NT2/D1 (cell line): ENCODE data around the gene PDGFRA.

Experiments used
- DNase-seq: peaks from one replicate; pipeline ENCODE4 v3.0.0-alpha.2; 2011; ENCODE audit warnings: low read depth, low spot score
- H3K27me3 ChIP-seq: 2 replicates; pipeline ENCODE4 v1.6.0; 2011; ENCODE audit warnings: mild to moderate bottlenecking; ENCODE audit not compliant: insufficient read length, insufficient read depth
- H3K36me3 ChIP-seq: 2 replicates; pipeline ENCODE4 v1.6.1; 2011; ENCODE audit warnings: mild to moderate bottlenecking, low read length, mixed read lengths; ENCODE audit not compliant: insufficient read depth, insufficient read length
- H3K4me1 ChIP-seq: 2 replicates; pipeline ENCODE4 v1.5.1; 2011; ENCODE audit not compliant: insufficient read depth, insufficient read length
- H3K4me3 ChIP-seq: 2 replicates; pipeline ENCODE4 v1.5.1; 2011; ENCODE audit warnings: low read depth; ENCODE audit not compliant: insufficient read length
- H3K9ac ChIP-seq: 2 replicates; pipeline ENCODE4 v1.6.0; 2011; ENCODE audit warnings: low read depth; ENCODE audit not compliant: insufficient read length
- H3K9me3 ChIP-seq: 2 replicates; pipeline ENCODE4 v1.5.1; 2011; ENCODE audit warnings: mild to moderate bottlenecking, low read length; ENCODE audit not compliant: insufficient read depth
- SUZ12 ChIP-seq: IDR thresholded peaks from 2 replicates; pipeline ENCODE4 v1.6.1; 2011; ENCODE audit not compliant: insufficient read length, insufficient read depth; ENCODE audit errors: extremely low read depth
- YY1 ChIP-seq: IDR thresholded peaks from 2 replicates; pipeline ENCODE4 v1.6.1; 2011; ENCODE audit not compliant: insufficient read length, insufficient read depth
- ZNF274 ChIP-seq: IDR thresholded peaks from 2 replicates; pipeline ENCODE4 v1.6.1; 2011; ENCODE audit warnings: mild to moderate bottlenecking, low read depth, low read length

Gene PDGFRA

DNA sequence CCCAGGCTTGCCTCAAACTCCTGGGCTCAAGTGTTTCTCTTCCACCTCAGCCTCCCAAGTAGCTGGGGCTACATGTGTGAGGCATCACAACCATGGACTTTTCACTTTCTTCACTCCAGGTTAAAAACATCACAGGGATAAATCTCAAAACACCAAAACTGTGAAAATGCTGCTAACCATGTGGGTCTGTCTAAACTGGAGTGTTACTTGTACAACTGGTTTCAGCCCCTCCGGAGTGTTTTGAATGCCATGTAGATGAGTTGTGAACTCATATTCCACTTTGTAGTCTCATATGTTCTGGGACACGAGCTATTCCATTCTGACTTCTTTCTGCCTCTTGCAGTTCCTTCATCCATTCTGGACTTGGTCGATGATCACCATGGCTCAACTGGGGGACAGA, 43.0 kb downstream of the PDGFRA start:
- H3K27me3 ChIP-seq: peaks cover 62% of the 10 kb centered on the region
- TF ChIP-seq SUZ12: no peak
- no peak for TF ChIP-seq ZNF274
- no peak for TF ChIP-seq YY1
- no peak overlapping the region for H3K9ac ChIP-seq
- H3K4me1 ChIP-seq: no peaks in the 10 kb centered on the region
- H3K9me3 ChIP-seq: peaks cover 10% of the 10 kb centered on the region; the same call in 1 of the 2 replicates
- no peaks in the 10 kb centered on the region for H3K36me3 ChIP-seq
- H3K4me3 ChIP-seq: no peak overlapping the region
- no peak for DNase-seq

DNA sequence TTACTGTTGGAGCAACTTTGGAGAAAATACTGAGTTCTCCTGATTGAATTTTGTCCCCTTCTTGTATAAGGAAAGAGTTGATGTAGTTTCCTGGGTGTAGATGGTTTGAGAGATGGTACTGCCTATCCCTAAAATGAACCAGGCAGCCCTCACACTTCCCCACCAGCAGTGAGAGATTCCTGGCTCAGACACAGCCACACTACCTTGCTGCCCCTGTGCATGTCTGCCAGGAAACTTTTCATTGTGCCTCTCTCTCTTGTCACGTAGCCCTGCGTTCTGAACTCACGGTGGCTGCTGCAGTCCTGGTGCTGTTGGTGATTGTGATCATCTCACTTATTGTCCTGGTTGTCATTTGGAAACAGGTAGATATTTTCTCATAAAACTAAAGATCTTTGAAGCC, 45.2 kb downstream of the PDGFRA start:
- Histone ChIP-seq H3K9ac (no peak overlapping the region), H3K4me1 (no peaks in the 10 kb centered on the region), H3K9me3 (peaks cover 10% of the 10 kb centered on the region; the same call in 1 of the 2 replicates), H3K4me3 (no peak overlapping the region), H3K36me3 (no peaks in the 10 kb centered on the region), H3K27me3 (peaks cover 71% of the 10 kb centered on the region)
- no peak for DNase-seq
- no peak for TF ChIP-seq SUZ12
- no peak for TF ChIP-seq ZNF274
- TF ChIP-seq YY1: no peak

DNA sequence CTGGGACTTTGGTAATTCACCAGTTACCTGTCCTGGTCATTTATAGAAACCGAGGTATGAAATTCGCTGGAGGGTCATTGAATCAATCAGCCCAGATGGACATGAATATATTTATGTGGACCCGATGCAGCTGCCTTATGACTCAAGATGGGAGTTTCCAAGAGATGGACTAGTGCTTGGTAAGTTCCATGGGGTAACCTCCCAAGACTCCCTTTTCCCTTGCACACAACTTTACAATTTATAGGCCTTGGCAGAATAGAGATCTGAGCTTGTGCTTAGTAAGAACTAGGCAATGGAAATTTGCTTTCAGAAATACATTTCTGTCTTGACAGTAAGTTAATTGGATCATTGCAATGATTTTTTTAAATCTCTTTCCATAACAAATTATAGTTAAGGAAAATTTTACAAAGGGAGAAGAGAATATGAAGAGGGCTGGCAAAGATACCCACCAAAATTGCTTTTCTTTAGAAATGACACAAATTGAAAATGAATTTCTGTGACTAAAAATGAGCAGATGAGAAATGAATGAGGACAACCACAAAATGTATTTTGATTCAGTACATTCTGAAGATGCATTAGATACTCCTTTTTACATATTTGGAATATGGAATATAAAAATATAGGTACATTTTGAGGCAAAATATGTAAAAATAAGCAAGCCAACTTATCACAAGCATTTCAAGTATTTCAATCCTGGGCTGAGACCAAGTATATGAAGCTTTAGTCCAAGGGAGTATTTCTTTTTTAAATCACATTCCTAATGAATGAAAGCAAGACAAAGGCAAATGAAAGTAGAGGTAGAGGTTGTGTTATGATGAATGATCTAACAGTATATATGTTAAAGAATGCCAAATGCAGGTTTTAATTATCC, 45.9 kb downstream of the PDGFRA start:
- Histone ChIP-seq H3K27me3 (peaks cover 74% of the 10 kb centered on the region), H3K4me3 (no peak overlapping the region)

DNA sequence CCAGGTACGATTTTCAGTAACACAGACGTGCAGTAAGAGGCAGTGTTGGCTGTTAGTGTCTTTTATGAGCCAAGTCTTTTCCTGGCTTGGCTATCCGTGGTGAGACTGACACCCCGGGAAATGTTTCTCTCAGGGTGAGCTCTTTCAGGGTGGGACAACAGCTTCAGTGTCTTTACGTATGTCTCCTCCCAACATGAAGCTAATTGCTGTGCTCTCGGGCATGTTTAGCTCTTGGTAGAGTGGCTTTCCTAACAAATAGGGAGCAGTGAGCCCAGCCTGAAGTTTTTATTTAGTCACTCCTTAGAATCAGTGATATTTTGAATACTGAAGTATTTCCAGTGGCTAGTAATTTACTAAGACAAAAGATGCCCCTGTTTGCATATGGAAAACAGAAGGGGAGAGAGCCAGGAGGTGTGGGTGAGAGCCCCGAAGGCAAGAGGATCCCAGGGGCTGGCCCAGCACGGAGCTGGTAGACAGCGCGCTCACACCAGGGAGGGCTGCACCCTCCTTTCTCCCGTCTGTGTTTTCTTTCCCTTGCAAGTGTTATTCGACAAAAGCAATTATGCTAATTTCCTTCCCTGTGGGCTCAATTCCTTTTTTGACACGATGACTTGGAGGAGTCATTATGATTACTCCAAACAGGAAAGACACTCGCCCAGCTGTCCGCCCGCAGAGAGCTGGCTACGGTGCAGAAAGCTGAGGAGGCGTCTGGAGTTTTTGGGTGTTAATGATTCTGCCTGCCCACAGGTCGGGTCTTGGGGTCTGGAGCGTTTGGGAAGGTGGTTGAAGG, 47.7 kb downstream of the PDGFRA start:
- peak; percentile 15 for DNase-seq
- TF ChIP-seq ZNF274 (no peak), SUZ12 (no peak), YY1 (no peak)
- H3K4me1 ChIP-seq: no peaks in the 10 kb centered on the region
- no peak overlapping the region for H3K4me3 ChIP-seq
- peaks cover 69% of the 10 kb centered on the region for H3K27me3 ChIP-seq
- no peaks in the 10 kb centered on the region for H3K36me3 ChIP-seq
- no peak overlapping the region for H3K9ac ChIP-seq
- peaks cover 27% of the 10 kb centered on the region; the same call in 1 of the 2 replicates for H3K9me3 ChIP-seq

More for the DNA sequence above, 45.9 kb downstream of the PDGFRA start:
- H3K36me3 ChIP-seq: no peaks in the 10 kb centered on the region
- no peaks in the 10 kb centered on the region for H3K4me1 ChIP-seq
- H3K9me3 ChIP-seq: peaks cover 13% of the 10 kb centered on the region; the same call in 1 of the 2 replicates
- no peak overlapping the region for H3K9ac ChIP-seq
- DNase-seq: no peak
- TF ChIP-seq YY1: no peak
- TF ChIP-seq SUZ12: no peak
- no peak for TF ChIP-seq ZNF274

DNA sequence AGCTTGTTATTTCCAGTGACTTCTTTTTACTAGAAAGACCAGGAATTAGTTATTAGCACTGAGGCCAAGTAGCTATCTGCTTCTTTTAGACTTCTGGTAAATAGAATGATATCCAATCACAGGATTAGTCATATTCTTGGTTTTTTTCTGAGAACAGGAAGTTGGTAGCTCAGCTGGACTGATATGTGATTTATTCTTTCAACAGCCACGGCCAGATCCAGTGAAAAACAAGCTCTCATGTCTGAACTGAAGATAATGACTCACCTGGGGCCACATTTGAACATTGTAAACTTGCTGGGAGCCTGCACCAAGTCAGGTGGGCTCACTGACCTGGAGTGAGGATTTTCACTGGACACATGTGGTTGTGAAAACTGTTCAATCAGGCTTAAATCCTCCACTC, 48.6 kb downstream of the PDGFRA start:
- no peak for DNase-seq
- TF ChIP-seq YY1 (no peak), ZNF274 (no peak), SUZ12 (no peak)
- no peaks in the 10 kb centered on the region for H3K36me3 ChIP-seq
- H3K4me3 ChIP-seq: no peak overlapping the region
- H3K27me3 ChIP-seq: peaks cover 62% of the 10 kb centered on the region
- H3K4me1 ChIP-seq: no peaks in the 10 kb centered on the region
- H3K9me3 ChIP-seq: peaks cover 35% of the 10 kb centered on the region; the same call in 1 of the 2 replicates
- H3K9ac ChIP-seq: no peak overlapping the region

- Histone ChIP-seq H3K27me3 (peaks cover 56% of the 10 kb centered on the region), H3K36me3 (no peaks in the 10 kb centered on the region), H3K9me3 (peaks cover 35% of the 10 kb centered on the region; the same call in 1 of the 2 replicates), H3K4me1 (no peaks in the 10 kb centered on the region), H3K4me3 (no peak overlapping the region), H3K9ac (no peak overlapping the region)
- no peak for TF ChIP-seq YY1
- TF ChIP-seq SUZ12: no peak
- no peak for TF ChIP-seq ZNF274
- peak; percentile 13 for DNase-seq
Observed at GRCh38 chr4:54278216-54278615, 49.1 kb downstream of the PDGFRA start.
